HG03108 (cell line): ENCODE data around the gene ZEB2.

Source experiments
- ATAC-seq: cut with Tn5 transposase; IDR thresholded peaks from one replicate; pipeline ENCODE4 v1.9.1; 2021; ENCODE audit warnings: moderate library complexity; ENCODE audit not compliant: unreplicated experiment

The ZEB2 gene

DNA sequence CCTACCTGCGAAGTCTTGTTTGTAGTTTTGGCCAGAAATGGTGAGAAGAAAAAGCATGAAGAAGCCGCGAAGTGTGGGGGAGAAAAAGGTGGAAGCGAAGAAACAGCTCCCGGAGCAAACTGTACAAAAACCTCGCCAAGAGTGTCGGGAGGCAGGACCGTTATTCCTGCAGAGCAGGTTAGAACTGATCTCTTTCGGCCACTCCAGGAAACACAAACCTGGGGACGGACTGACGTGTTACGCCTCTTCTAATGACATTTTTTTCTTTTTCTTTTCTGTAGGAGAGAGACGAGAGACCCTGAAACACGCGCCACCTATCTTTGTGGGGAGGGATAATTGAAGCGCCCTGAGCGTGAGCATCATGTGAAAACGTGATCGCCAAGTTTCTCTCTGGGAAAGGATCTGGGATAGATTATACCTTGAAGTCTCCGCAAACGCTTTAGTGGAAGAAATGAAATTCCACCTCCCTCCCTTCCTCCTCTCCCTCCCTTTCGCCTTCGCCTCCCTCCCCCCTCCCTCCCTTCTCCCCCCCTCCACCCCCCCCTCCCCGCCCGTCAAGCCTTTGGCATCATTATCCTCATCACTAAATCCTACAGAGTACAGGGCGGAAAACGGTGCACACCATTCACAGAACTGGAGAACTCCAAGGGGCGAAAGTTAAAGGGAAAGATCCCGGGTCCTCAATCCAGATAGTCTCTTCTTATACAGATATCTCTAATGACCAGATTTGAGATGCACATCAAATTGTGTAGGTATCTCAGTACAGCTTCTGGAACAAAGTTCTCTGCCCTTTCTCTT is at the start of gene ZEB2:
TSS of gene ZEB2 (minus strand) at position 186 of the 798 bp plus-strand sequence. CDS start 2,769 bp downstream, outside the sequence.
- ATAC-seq, result no peak

DNA sequence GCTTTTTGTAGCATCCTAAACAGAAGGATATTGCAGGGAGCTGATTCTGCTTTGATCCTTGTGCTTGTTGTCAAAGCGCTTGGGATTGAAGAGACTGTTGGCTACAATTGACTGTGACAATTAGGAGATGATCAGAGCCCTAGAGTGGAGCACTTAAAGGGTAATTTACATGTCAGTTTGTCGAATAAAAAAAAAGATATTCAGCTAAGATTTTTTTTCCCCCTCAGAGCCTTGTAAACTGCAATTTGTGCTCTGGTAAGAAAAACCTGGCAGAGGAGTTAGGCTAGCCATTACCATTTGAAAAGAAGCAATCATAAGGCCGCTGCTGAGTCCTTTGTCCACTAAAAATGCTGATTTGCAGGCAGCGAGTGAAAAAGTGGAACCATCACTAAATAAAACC is 47.8 kb upstream of the ZEB2 start:
- no peak for ATAC-seq

DNA sequence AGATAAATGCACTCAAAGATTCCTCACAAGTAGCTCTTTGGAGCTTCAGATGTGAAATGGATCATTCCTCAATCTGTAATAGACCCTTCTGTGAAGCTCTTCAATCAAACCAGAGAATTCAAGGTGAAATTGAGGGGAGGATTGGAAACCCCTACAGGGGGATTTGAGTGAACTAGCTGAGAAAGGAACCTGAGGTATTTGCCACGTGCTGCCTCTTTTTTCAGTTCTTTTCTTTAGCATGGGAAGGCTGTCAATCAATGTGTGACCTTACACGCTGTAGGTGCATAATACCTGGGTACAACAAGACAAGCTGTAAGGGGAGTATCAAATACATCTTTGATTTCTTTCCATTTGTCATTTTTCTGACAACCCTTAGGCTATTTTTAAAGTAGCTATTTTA is 46.5 kb upstream of the ZEB2 start:
- ATAC-seq, result no peak

DNA sequence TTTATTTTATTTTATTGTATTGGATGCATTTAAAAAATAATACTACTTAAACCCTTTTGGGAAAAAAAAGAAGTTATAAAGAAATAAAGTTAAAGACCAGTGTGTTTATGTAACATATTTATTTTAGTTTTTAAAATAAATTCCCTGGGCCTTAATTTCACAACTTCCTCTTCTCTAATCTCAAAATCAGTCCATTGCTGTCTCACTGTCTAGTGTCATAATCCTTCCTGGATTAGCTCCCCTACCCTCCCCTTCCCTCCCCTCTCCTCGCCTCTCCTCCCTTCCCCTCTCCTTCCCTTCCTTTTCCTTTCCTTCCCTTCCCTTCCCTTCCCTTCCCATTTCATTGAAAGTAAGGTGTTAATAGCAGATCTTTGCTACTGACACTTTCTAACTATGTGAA is 40.3 kb upstream of the ZEB2 start:
- ATAC-seq, result no peak

DNA sequence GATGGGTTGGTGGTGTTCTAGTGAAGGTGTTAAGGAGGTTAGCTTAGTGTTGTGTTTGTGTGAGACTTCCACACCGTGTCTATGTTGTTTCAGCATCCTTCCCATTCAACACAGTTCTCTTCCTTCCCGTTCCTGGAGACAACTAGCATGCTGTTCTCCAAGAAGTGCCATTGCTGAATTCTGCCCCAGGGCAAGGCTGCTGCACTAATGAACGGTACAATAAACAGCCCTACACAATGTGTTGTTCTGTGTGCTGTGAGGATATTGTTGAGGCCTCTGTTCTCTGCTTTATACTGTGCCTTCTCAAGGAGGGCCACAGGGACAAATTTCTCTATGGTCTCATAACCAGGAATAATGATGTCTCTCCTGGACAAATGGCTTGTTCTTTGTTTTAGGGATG is 39.8 kb upstream of the ZEB2 start:
- no peak for ATAC-seq

DNA sequence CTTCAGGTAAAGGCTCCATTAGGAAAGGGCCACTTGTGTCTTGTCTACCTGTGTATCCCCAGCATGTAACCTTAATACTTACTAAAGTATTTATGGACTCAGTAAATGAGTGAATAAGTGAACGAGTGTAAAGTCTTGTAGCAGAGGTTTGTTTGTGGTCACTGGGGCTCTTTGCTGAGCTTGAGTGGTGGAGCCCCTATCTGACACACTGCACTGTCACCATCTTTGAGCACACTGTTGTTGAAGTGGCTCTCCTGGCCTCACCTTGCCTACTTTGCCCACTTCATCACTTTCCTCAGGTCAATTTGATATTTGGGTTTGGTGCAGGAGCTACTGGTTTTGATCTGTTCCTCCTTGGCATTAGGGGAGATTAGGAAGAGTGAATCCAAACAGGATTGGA is 39.3 kb upstream of the ZEB2 start:
- no peak for ATAC-seq

DNA sequence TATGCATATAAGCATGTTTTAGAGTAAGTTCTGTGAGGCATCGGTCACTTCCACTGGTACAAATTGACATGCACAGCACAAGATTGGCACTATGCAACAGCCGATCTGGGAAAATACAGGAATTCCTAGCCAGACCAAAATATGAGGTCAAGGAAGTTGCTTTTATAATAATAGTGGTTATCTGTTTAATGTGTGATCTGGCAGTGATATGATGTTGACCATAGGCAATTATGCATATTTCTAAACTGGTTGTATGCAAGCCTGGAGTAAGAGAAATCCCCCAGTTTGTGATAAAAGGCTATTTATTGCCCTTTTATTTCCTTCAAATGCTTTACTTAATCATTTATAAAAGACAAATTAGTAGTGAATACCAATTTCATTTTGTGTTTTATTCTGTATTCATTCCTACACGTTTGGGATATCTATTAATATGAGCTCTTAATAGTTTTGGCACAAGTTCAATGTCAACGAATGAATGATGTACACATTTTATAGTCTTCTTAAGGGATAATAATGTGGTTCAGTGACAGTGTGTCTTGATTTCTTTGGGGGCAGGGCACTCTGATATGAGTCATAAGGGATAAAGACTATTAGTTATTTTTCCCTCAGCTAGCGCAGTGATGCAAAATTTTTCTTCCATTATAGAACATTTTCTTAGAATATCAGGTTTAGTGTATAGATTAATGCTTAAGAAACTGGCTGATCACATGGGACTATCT is 34.7 kb upstream of the ZEB2 start:
- ATAC-seq, result no peak

DNA sequence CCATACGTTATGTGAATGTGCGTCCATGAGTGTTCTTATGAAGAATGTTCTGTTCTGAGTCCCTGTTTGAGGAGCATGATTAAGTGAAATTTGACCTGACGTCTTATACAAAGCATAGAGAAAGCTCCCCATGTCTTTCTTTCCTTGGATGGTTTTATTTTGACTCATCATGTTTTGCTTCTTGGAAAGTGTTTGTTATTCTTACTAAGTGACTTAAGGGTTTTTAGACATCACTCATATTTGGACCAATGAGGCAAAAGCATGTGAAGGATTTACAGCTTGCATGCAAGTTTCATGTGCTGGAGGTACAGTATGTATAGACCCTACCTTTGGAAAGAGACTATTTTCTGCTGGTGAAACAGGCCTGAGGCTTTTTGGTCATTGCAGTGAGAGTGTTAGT is 33.5 kb upstream of the ZEB2 start:
- ATAC-seq, result no peak

DNA sequence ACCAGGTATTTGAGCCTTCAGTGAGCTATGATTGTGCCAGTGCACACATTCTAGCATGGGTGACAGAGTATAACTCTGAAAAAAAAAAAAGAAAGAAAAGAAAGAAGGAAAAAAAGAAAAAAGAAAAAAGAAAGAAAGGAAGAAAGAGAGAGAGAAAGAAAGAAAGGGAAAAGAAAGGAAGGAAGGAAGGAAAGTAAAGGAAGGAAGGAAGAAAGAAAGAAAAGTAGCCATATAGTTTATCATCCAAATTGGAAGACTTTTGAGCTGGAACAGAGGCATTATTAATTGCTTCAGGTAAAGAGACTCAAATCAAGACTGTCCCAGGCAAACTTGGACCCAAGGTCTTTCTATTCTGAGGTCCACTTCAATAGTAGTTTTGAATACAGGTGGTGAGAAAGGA is 32.9 kb upstream of the ZEB2 start:
- ATAC-seq, result no peak

DNA sequence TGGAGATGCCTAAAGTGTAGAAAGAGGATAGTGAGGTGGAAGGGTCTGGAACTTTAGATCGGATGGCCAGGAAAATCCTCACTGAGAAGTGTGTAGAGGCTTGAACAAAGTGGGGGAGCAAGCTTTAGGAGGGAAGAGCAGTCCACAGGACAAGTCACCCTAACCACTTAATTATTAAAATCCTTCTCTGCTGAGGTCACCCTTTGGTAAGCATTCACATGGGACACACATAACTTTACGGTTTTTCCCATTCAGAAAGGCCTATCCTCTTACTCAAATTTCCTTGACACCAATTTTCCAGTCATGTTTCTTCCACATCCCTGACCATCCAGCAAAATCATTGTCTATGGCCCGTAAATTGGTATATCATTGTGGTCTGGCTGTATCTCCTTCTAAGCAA is 31.0 kb upstream of the ZEB2 start:
- ATAC-seq, result no peak

DNA sequence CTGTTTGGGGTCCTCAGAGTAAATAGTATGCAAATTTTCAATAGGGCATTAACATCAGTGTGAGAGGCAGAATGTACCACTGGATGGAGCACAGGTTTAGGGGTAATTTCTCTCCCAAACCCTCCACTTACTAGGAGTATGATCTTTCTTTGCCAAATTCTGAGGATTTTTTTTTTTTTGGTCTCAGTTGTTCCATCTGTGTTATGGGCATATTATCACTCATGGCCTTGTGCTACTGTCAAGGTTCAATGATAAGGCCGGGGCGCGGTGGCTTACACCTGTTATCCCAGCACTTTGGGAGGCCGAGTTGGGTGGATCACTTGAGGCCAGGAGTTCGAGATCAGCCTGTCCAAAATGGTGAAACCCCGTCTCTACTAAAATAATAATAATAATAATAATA is 30.2 kb upstream of the ZEB2 start:
- no peak for ATAC-seq

DNA sequence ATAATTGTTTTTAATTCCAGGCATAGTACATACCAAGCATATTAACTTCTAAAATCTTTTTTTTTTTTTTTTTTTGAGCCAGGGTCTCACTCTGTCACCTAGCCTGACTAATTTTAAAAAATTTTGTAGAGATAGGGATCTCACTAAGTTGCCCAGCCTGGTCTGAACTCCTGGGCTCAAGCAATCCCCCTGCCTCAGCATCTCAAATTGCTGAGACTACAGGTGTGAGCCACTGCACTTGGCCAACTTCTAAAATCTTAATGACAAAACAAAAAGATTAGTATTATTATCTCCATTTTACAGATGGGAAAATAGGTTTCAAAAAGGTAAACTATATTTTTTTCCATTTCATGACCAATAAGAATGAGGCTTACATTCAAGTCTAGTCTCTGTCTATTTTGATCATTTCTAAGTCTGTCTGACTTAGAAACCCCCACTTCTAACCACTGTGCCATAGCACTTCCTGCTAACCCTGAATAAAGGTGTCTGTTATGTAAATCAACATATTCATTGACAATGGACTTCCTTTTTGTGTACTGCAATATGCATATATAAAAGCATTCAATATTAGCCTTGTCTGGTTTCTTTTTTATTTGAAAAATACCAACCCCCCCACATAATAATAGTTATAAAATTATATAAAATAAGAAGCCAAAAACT is 28.7 kb upstream of the ZEB2 start:
- ATAC-seq, result peak; percentile 59

DNA sequence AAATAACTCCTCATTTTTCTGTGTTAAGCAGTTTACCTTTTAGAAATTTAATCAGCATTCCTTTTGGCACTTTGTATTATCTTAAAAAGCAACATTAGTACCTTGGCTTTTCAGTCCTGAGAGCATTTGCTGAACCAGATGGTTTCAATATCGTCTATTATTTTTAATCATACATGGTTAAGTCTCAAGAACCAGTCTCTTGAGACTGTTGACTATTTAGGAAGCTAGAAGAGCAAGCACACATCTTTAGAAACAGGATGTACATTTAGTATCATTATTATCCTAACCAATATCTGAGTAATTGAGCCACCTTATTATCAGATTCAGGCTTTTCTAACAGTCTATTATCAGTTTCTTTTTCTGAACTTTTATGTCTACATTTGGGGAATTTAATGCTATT is 28.2 kb upstream of the ZEB2 start:
- no peak for ATAC-seq

DNA sequence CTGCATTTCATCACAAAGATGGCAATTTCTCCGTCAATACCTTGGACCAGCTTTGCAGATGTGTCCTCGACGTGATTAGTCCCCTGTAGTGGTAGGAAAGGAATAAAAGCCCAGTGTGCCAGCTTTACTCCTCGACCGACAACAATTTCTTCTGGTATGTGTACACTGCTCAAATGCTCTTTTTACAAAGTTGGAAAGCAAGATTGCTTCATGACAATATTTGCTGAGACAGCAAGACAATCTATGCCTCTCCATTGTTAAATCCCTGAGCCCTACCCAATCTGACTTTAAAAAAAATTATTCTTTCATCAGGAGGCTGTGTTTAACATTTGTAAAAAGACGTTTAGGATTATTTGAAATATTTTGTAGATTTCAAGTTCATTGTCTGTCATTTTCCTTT is 27.6 kb upstream of the ZEB2 start:
- ATAC-seq, result no peak

DNA sequence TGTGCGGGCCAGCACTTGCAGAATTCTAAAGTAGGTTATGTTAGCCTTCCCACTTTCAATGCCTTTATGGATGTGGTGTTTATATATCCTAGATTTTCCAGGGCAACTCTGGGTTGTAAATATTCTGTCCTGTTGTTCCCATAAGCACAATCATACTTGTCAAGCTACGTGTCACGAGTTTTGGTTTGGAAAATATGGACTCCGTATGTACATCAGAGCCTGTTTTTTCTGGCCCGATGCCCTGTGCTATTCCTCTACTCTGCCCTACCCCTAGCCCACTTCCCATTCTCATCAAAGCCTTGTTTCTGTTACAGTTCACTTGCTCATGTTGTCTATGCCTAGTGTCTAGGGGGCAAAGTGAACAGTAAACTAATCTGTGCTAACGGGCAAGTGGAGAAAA is 27.0 kb upstream of the ZEB2 start:
- ATAC-seq, result no peak

DNA sequence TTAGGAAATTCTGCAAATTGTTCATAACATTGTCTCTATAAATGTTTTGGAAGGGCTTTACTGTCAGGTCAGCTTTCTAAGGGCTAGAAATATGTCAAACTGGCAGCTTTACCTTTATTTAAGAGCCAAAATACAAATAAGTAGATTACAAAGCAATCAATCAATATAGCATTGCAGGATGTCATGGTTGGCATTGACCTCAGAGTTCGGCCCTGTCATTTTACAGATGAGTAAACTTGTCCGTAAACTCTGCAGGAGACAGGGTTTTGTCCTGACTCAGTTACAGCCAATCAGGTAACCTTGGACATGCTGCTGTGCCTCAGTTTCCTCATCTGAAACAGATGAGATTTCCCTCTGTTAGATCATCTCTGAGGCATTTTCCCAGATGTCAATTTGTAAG is 25.9 kb upstream of the ZEB2 start:
- no peak for ATAC-seq

DNA sequence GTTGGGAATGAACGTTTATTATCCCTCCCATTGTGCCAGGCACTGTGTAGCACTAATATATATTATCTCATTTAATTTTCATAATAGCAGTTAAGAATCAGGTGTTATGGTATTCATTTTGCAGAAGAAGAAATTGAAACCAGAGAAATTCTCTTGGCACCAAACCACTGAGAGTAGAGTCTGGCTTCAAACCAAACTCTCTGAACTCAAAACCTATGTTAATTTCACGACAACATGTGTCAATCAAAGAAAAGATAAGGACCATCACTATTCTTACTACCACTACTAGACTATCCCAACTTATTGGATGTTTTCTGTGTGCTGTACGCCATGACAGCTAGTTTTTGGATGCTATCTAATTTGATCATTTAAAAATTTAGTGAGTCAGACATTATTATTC is 24.1 kb upstream of the ZEB2 start:
- ATAC-seq, result no peak

DNA sequence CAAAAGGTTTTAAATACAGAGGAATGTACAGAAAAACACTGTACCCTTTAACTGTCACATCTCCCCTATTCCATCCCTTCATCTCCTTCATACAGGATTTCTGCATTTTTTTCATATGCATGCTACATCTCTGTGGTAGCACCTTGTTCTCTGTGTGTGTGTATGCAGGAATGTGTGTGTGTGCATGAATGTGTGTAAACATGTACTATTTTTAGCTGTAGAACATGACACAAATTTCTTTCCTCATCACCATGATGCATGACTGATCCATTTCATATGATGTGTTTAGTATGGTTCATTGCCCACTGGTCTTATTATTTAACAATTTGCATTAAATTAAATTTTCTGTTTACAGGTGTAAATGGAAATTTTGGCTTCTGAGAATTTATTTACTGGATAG is 21.5 kb upstream of the ZEB2 start:
- no peak for ATAC-seq

DNA sequence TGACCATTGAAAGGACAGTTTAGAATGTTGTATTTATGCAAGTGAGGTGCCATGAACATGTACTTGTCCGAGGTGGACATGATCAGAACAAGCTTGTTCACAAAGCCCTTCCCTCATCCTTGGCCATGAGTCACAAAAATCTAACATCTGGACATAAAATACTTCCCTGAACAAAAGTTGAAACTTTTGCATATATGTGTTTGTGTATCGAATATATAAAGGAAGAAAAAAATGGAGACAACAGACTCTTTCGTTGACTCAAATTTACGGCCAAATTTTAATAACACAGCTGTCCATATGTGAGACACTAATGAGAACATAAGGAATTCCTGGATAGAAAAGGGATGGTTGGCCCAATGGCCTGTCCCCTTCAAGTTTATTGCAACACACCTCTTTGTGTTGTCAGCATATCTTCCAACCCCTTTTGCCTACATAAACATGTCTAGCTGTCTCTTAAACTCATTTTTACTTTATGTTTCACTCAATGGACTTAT is 19.4 kb upstream of the ZEB2 start:
- ATAC-seq, result no peak

DNA sequence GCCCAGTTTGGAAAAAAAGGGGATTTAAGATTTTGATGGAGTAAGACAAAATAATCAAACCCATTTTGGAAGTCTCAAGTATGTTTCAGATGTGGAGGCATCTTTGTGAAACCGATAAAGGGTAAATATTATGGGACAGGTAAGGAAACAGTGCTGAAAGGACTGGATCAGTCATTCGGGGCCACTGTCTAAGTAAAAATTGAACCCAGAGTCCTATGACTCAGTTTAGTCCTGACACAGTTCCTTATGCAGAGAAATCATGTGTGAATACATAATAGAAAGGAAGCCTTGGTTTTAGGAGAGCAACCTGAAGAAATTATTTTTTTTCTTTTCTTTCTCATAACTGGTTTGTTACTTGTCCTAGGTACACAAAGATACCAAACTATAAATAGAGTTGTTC is 15.4 kb upstream of the ZEB2 start:
- no peak for ATAC-seq

DNA sequence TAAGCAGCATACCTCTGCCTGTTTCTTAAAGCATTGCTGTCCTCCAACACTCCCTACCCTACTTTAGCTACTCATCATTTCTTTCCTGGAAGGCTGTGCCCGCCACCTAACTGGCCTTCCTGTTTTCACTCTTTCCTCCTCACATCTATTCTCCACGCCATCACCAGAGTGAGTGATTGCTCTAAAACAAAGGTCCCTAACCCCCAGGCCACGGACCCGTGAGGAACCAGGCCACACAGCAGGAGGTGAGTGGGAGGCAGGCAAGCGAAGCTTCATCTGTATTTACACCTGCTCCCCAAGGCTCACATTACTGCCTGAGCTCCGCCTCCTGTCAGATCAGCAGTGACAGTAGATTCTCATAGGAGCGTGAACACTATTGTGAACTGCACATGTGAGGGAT is 13.3 kb upstream of the ZEB2 start:
- no peak for ATAC-seq

DNA sequence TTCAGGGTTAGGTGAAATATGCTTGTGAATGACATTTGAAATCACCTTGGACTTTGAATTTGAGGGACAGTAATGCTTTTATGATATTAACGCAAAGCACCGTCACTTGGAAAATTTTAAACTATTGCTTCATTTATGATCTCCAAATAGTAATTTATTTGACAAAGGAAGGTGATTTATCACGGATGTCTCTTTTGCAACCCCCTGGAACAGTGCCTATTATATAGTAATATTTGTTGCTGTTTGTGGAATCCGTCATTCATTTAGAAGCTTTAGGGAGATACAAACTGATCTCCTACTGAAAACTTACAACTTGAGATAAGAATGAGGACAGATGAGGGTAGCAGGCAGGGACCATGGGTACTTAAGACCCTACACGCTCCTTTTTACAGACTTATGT is 10.7 kb upstream of the ZEB2 start:
- no peak for ATAC-seq
